HG02623 (cell line): ENCODE measurements around the gene RUNX2.

Source experiments
- ATAC-seq: cut with Tn5 transposase; IDR thresholded peaks from one replicate; pipeline ENCODE4 v1.9.1; 2021; ENCODE audit warnings: moderate library complexity; ENCODE audit not compliant: unreplicated experiment

The RUNX2 gene

GRCh38 chr6:45637611-45638257 is 309.6 kb downstream of the RUNX2 start:
- no peak for ATAC-seq

- ATAC-seq = no peak
These were observed 312.0 kb downstream of the RUNX2 start for GRCh38 chr6:45640081-45640491.

- no peak for ATAC-seq
These were observed 312.7 kb downstream of the RUNX2 start for GRCh38 chr6:45640811-45641210.

GRCh38 chr6:45642331-45643125 is 314.4 kb downstream of the RUNX2 start:
- ATAC-seq = no peak

- ATAC-seq = no peak
These were observed 315.0 kb downstream of the RUNX2 start for GRCh38 chr6:45643126-45643525.

- ATAC-seq = no peak
These were observed 316.6 kb downstream of the RUNX2 start for GRCh38 chr6:45644720-45645119.

GRCh38 chr6:45645302-45645701 is 317.2 kb downstream of the RUNX2 start:
- peak; percentile 52 for ATAC-seq

- ATAC-seq = no peak
These were observed 319.5 kb downstream of the RUNX2 start for GRCh38 chr6:45647341-45648261.

- ATAC-seq = no peak
These were observed 320.1 kb downstream of the RUNX2 start for GRCh38 chr6:45648262-45648620.

GRCh38 chr6:45650524-45651135 is 322.5 kb downstream of the RUNX2 start:
- ATAC-seq = no peak

- no peak for ATAC-seq
These were observed 323.2 kb downstream of the RUNX2 start for GRCh38 chr6:45651301-45651700.

- ATAC-seq = no peak
These were observed 324.3 kb downstream of the RUNX2 start for GRCh38 chr6:45652416-45652815.

- ATAC-seq = no peak
These were observed 325.2 kb downstream of the RUNX2 start for GRCh38 chr6:45653117-45653883.

- no peak for ATAC-seq
These were observed 326.5 kb downstream of the RUNX2 start for GRCh38 chr6:45654673-45655072.

- ATAC-seq = no peak
These were observed 327.8 kb downstream of the RUNX2 start for GRCh38 chr6:45655745-45656476.

GRCh38 chr6:45657226-45657625 is 329.1 kb downstream of the RUNX2 start:
- no peak for ATAC-seq

- no peak for ATAC-seq
These were observed 330.3 kb downstream of the RUNX2 start for GRCh38 chr6:45658400-45658799.

GRCh38 chr6:45658958-45659357 is 330.8 kb downstream of the RUNX2 start:
- ATAC-seq = no peak

GRCh38 chr6:45661661-45662060 is 333.5 kb downstream of the RUNX2 start:
- no peak for ATAC-seq
